ENCODE measurements around the gene TEC.

GRCh38 chr4:48242511-48243195, 27.0 kb downstream of the TEC start:
- no peak for TF ChIP-seq POLR2A (IDR thresholded peaks at IDR 0.05; ENCODE audit: low read length)
- no peak for TF ChIP-seq GATA1 (IDR thresholded peaks at IDR 0.05; ENCODE audit: low read depth, low read length)

Data from erythroblast (primary cell).